Activated B cell treated with CpG ODN at 0.5 μM for 24 hours (primary cell): ENCODE data around the gene CRISP1. TPM values are rescaled to one million over a fixed set of nuclear protein-coding genes. Genes with fewer than 3 reads are reported as not detected.
"Not testable (repeated sequence)": the region's sequence is repeated elsewhere in the genome, so short reads cannot be mapped to it uniquely, and the experiment has no call there.

ENCODE experiments used
- ATAC-seq: fragments of 200-7000 bp; cut with Tn5 transposase; one replicate; pipeline ENCODE4 v1.10.0; 2021; ENCODE audit warnings: low read depth, mild to moderate bottlenecking, moderate library complexity
- CTCF ChIA-PET: fragments of 350-600 bp; sonication (Branson Sonifier 250); formaldehyde crosslinking; loops from one replicate; lab custom pipeline; 2021; ENCODE audit warnings: antibody characterized with exemption; lab: Charles Lee
- POLR2A ChIA-PET: fragments of 350-600 bp; sonication (Branson Sonifier 250); formaldehyde crosslinking; loops from one replicate; lab custom pipeline; 2021; ENCODE audit warnings: antibody characterized with exemption; lab: Charles Lee
- DNase-seq: peaks from one replicate; pipeline ENCODE4 v3.0.0; 2022
- H3K27ac Mint-ChIP-seq: one replicate; pipeline ENCODE4 v1.8.0; 2020; ENCODE audit warnings: mixed read lengths
- H3K27me3 Mint-ChIP-seq: one replicate; pipeline ENCODE4 v1.8.0; 2021; ENCODE audit warnings: mixed read lengths
- H3K36me3 Mint-ChIP-seq: one replicate; pipeline ENCODE4 v1.8.0; 2021; ENCODE audit warnings: low read depth, mixed read lengths
- H3K4me1 Mint-ChIP-seq: one replicate; pipeline ENCODE4 v1.8.0; 2021; ENCODE audit warnings: mixed read lengths
- H3K4me3 Mint-ChIP-seq: one replicate; pipeline ENCODE4 v1.8.0; 2020; ENCODE audit warnings: mild to moderate bottlenecking, mixed read lengths
- H3K9me3 Mint-ChIP-seq: one replicate; pipeline ENCODE4 v1.8.0; 2020; ENCODE audit warnings: mixed read lengths
- CTCF ChIP-seq: fragments of 200-600 bp; IDR thresholded peaks from one replicate; pipeline ENCODE4 v1.8.0; 2022; ENCODE audit warnings: antibody characterized with exemption, mild to moderate bottlenecking
- intact Hi-C: fragments of 100-400 bp; cut with micrococcal nuclease; formaldehyde crosslinking; loops from one replicate; pipeline ENCODE4 v1.15.1; 2024
- total RNA-seq: library from RNA; stranded (reverse); gene quantifications from 2 replicates; pipeline ENCODE4 v1.2.3, GENCODE V29; 2022

Gene CRISP1
- total RNA-seq, 1 donor from 2014 or later: not detected

- Mint-ChIP-seq H3K4me1 (no peaks in the 10 kb centered on the region), H3K27ac (no peak overlapping the region), H3K36me3 (no peaks in the 10 kb centered on the region), H3K27me3 (no peaks in the 10 kb centered on the region), H3K9me3 (no peaks in the 10 kb centered on the region), H3K4me3 (no peak overlapping the region)
- ChIA-PET CTCF (no interaction called here), POLR2A (no interaction called here)
- DNase-seq: no peak
- TF ChIP-seq CTCF: no peak
- no peak for ATAC-seq
- intact Hi-C loops: no loop called here
These were observed 64.8 kb downstream of the CRISP1 start for GRCh38 chr6:49801525-49801924.

DNA sequence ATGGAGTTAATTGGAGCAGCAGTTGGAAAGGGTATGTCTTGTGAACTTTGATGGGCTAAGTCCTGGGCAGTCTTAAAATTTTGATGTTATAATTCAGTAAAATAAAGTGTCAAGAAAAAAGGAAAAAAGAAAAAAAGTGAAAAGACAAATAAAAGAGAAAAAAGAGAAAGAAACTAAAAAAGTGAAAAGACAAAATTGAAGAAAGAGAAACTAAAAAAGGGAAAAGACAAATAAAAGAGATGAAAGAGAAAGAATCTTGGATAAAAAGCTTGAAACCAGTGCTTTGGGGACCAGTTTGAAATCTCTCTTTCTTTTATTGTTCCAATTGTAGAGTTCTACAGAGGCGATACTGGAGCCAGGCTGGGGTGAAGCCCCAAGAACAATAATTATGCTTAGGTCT, 67.2 kb downstream of the CRISP1 start:
- POLR2A ChIA-PET: no interaction called here
- Mint-ChIP-seq H3K9me3 (no peaks in the 10 kb centered on the region), H3K27ac (no peak overlapping the region), H3K36me3 (no peaks in the 10 kb centered on the region), H3K4me1 (no peaks in the 10 kb centered on the region), H3K4me3 (no peak overlapping the region), H3K27me3 (no peaks in the 10 kb centered on the region)
- CTCF ChIA-PET: no interaction called here
- no peak for TF ChIP-seq CTCF
- intact Hi-C loops: no loop called here
- ATAC-seq: no peak
- DNase-seq: no peak

- CTCF ChIA-PET, ATAC-seq, H3K27ac Mint-ChIP-seq: not testable (repeated sequence)
These were observed 69.4 kb downstream of the CRISP1 start for GRCh38 chr6:49796842-49797455.

DNA sequence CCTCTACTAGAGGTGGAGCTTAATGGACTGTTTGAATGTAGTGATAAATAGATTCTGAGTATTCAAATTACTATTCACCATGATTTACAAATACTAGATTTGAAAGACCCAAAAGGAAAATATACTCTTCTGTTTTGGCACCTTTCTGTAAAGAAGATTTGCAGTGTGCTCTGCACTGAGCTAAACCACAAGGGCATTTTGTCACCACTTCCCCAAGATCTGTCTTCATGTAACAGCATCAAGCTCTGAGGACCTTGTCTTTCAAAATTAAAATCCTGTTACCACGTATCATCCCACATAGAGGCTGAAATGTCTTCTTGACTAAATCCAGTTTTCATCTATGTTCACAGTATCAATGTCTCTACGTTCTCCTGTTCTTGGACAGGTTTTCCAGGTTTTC, 76.0 kb downstream of the CRISP1 start:
- H3K4me3 Mint-ChIP-seq: no peak overlapping the region

More at GRCh38 chr6:49796842-49797455, 69.4 kb downstream of the CRISP1 start:
- DNase-seq, H3K9me3 Mint-ChIP-seq, H3K27me3 Mint-ChIP-seq, H3K4me3 Mint-ChIP-seq, POLR2A ChIA-PET, intact Hi-C loops, H3K4me1 Mint-ChIP-seq, H3K36me3 Mint-ChIP-seq: not testable (repeated sequence)

DNA sequence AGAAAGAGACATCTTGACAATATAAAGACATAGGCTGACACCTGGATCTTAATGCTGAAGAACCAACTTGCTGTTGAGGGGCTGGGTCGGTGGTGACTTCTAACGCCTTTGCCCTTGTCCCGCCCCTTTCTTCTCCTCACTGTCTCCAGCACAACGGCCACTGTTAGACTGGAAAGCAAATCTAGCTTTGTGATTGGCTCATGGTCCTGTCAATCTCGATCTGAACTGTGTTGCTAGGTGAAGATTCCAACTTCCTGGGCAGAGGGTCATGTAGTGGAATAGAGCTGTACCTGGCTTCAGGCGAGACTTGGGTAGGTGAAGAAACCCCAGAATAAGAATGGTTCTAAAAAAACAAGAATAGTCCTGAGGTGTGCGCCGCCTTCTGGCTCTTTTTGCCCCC, 79.2 kb downstream of the CRISP1 start, which contains the start of gene PGK2:
TSS of gene PGK2 (minus strand) at position 110 of the 400 bp plus-strand sequence. CDS start at position 12, 98 bp downstream.
- no peak for TF ChIP-seq CTCF
- intact Hi-C loops: no loop called here
- Mint-ChIP-seq H3K27me3 (no peaks in the 10 kb centered on the region), H3K9me3 (peaks cover 14% of the 10 kb centered on the region), H3K4me3 (no peak within 1 kb of the TSS), H3K4me1 (no peaks in the 10 kb centered on the region), H3K27ac (no peak within 1 kb of the TSS), H3K36me3 (no peaks in the 10 kb centered on the region)
- ATAC-seq: no peak
- ChIA-PET POLR2A (no interaction called here), CTCF (no interaction called here)
- DNase-seq: no peak

More for the DNA sequence above, 76.0 kb downstream of the CRISP1 start:
- Mint-ChIP-seq H3K27me3 (no peaks in the 10 kb centered on the region), H3K36me3 (no peaks in the 10 kb centered on the region), H3K9me3 (peaks cover 10% of the 10 kb centered on the region), H3K27ac (no peak overlapping the region), H3K4me1 (no peaks in the 10 kb centered on the region)
- DNase-seq (no peak), ATAC-seq (no peak)
- TF ChIP-seq CTCF: no peak
- ChIA-PET POLR2A (no interaction called here), CTCF (no interaction called here)
- intact Hi-C loops: no loop called here

GRCh38 chr6:49784272-49784671, 82.1 kb downstream of the CRISP1 start:
- Mint-ChIP-seq H3K4me3 (no peak overlapping the region), H3K9me3 (peaks cover 14% of the 10 kb centered on the region), H3K27ac (no peak overlapping the region), H3K36me3 (no peaks in the 10 kb centered on the region), H3K4me1 (no peaks in the 10 kb centered on the region), H3K27me3 (no peaks in the 10 kb centered on the region)
- TF ChIP-seq CTCF: no peak
- ChIA-PET POLR2A (no interaction called here), CTCF (no interaction called here)
- DNase-seq: no peak
- ATAC-seq: no peak
- intact Hi-C loops: no loop called here
